ENCODE measurements around the gene NT5DC2. TPM values are rescaled to one million over a fixed set of nuclear protein-coding genes. Genes with fewer than 3 reads are reported as not detected.
A peak's percentile ranks its signal among the peaks of the same experiment; 100 is the strongest.

The NT5DC2 gene
- total and polyA plus RNA-seq, 8 donors, result 4.6 to 56.2 (median 21.6) TPM

- Histone ChIP-seq H3K27ac (peak overlapping the region in 1 of 5 donors; percentile 26), H3K4me1 (peaks cover 22 to 43% (median 32%) of the 10 kb centered on the region in 4 donors), H3K27me3 (no peaks in the 10 kb centered on the region), H3K4me3 (no peak overlapping the region), H3K9me3 (no peaks in the 10 kb centered on the region), H3K36me3 (peaks cover 10 to 47% (median 40%) of the 10 kb centered on the region in 4 donors)
- TF ChIP-seq POLR2AphosphoS5 (IDR thresholded peaks at IDR 0.05) (no peak), EP300 (IDR thresholded peaks at IDR 0.05) (no peak), POLR2A (IDR thresholded peaks at IDR 0.05) (no peak)
- TF ChIP-seq, protein P1, sequence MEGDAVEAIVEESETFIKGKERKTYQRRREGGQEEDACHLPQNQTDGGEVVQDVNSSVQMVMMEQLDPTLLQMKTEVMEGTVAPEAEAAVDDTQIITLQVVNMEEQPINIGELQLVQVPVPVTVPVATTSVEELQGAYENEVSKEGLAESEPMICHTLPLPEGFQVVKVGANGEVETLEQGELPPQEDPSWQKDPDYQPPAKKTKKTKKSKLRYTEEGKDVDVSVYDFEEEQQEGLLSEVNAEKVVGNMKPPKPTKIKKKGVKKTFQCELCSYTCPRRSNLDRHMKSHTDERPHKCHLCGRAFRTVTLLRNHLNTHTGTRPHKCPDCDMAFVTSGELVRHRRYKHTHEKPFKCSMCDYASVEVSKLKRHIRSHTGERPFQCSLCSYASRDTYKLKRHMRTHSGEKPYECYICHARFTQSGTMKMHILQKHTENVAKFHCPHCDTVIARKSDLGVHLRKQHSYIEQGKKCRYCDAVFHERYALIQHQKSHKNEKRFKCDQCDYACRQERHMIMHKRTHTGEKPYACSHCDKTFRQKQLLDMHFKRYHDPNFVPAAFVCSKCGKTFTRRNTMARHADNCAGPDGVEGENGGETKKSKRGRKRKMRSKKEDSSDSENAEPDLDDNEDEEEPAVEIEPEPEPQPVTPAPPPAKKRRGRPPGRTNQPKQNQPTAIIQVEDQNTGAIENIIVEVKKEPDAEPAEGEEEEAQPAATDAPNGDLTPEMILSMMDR (IDR thresholded peaks at IDR 0.05), result no peak
- intact Hi-C loops (cut with DNase I; ENCODE audit: low total_unique reads), result no loop called here
- no peak for DNase-seq
- 66 to 89% (median 88%) methylated on average over 2 of the region's 2 CpGs for WGBS, 5 donors
These were observed 7.4 kb upstream of the NT5DC2 start for GRCh38 chr3:52541050-52541449.

DNA sequence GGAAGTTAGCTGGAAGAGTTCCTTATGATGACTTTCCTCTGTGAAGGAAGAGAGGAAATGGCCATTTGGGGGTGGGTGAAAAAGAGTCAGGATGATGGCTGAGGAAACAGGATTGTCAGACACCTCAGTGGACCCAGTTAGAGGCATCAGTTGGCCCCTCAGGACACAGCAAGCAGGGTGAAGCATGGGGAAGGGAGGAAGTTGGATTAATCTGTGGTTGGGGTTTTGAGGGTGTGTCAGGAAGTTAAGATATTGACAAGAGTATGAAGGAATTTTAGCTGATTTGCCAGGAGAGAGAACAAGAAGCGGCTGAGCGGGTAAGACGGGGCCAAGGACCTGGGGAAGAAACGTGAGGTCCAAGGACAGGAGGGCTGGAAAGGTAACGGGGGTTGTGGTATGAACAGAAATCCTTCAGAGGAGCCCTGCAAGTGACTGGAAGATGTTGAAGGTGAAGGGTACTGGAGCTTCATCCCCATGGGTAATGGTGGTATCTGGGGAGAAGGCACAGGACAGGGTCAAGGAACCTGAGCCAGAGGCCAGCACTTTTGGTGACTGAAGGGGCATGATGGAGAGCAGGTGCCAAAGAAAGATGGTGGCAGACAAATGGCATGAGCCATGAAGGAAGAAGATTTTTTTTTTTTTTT lies 5.5 kb upstream of the NT5DC2 start:
- WGBS, 5 donors, result 72 to 85% (median 74%) methylated on average over 5 of the region's 5 CpGs
- H3K4me3 ChIP-seq, result peak overlapping the region in 2 of 4 donors; percentile 68 to 80
- H3K4me1 ChIP-seq, result peaks cover 28 to 62% (median 47%) of the 10 kb centered on the region in 4 donors
- H3K36me3 ChIP-seq, result peaks cover 5 to 32% (median 27%) of the 10 kb centered on the region in 4 donors
- peaks cover 0 to 3% (median 0%) of the 10 kb centered on the region in 3 donors for H3K27me3 ChIP-seq
- no peak for DNase-seq
- no peaks in the 10 kb centered on the region for H3K9me3 ChIP-seq
- intact Hi-C loops (cut with DNase I; ENCODE audit: low total_unique reads), result no loop called here
- no peak overlapping the region for H3K27ac ChIP-seq
- TF ChIP-seq EP300 (IDR thresholded peaks at IDR 0.05), result no peak
- no peak for TF ChIP-seq POLR2A (IDR thresholded peaks at IDR 0.05)
- TF ChIP-seq, protein P1 (IDR thresholded peaks at IDR 0.05), result no peak
- no peak for TF ChIP-seq POLR2AphosphoS5 (IDR thresholded peaks at IDR 0.05)

DNA sequence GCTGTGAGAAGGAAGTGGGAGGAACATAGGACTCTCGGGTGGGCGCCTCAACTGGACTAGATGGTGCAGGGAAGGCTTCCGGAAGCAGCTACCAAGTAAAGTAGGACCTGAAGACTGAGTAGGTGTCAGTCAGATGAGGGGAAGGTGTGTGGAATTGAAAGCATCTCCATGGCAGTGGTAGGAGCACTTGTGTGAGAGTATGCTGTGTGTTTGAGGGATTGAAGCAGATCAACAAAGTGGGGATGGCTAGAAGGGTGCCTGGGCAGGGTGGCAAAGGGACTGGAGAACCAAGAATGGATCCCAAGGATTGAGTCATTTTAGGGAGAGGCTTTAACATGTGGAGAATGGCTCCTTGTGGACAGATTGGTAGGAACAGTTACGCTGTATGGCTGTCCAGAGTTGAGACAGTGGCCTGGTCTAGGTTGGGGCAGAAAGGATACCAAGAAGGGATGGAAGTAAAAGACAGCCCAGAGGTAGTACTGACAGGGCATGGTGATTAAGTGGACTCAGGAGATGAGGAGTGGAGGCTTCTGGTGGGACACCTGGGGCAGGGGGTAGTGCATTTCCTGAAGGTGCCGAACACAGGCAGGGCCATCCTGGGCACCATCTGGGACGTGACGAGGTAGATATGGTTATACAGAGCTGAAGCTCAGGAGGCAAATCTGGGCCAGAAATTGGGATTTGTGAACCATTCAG lies 4.2 kb upstream of the NT5DC2 start:
- TF ChIP-seq POLR2AphosphoS5 (IDR thresholded peaks at IDR 0.05) (no peak), EP300 (IDR thresholded peaks at IDR 0.05) (no peak), POLR2A (IDR thresholded peaks at IDR 0.05) (no peak)
- TF ChIP-seq, protein P1 (IDR thresholded peaks at IDR 0.05), result no peak
- intact Hi-C loops (cut with DNase I; ENCODE audit: low total_unique reads), result no loop called here
- DNase-seq, result no peak
- Histone ChIP-seq H3K4me3 (peak overlapping the region; percentile 68 to 81 (median 79)), H3K4me1 (peaks cover 34 to 70% (median 55%) of the 10 kb centered on the region in 4 donors), H3K27me3 (peaks cover 0 to 11% (median 0%) of the 10 kb centered on the region in 3 donors), H3K9me3 (no peaks in the 10 kb centered on the region), H3K27ac (peak overlapping the region in 4 of 5 donors; percentile 89 to 96 (median 90)), H3K36me3 (peaks cover 0 to 26% (median 17%) of the 10 kb centered on the region in 4 donors)
- 70 to 77% (median 76%) methylated on average over 7 of the region's 7 CpGs for WGBS, 5 donors

GRCh38 chr3:52537165-52537620 lies 3.5 kb upstream of the NT5DC2 start:
- Histone ChIP-seq H3K4me1 (peaks cover 41 to 77% (median 62%) of the 10 kb centered on the region in 4 donors), H3K27ac (peak overlapping the region; percentile 81 to 96 (median 89)), H3K9me3 (no peaks in the 10 kb centered on the region), H3K4me3 (peak overlapping the region; percentile 68 to 81 (median 79)), H3K27me3 (peaks cover 0 to 13% (median 0%) of the 10 kb centered on the region in 3 donors), H3K36me3 (peaks cover 0 to 25% (median 16%) of the 10 kb centered on the region in 4 donors)
- no peak for DNase-seq
- WGBS, 5 donors, result 1 to 3% (median 2%) methylated on average over 6 of the region's 6 CpGs
- intact Hi-C loops (cut with DNase I; ENCODE audit: low total_unique reads), result no loop called here
- no peak for TF ChIP-seq POLR2A (IDR thresholded peaks at IDR 0.05)
- TF ChIP-seq POLR2AphosphoS5 (IDR thresholded peaks at IDR 0.05), result no peak
- TF ChIP-seq, protein P1 (IDR thresholded peaks at IDR 0.05), result no peak
